Hematopoietic multipotent progenitor cell treated with erythropoietin and hydrocortisone succinate and interleukin-3 and kit ligand, for 8 days (in vitro differentiated cells): ENCODE data around the gene SELENON.

Experiments used
- DNase-seq: peaks from one replicate; pipeline ENCODE4 v3.0.0-alpha.2; 2015

SELENON gene

DNA sequence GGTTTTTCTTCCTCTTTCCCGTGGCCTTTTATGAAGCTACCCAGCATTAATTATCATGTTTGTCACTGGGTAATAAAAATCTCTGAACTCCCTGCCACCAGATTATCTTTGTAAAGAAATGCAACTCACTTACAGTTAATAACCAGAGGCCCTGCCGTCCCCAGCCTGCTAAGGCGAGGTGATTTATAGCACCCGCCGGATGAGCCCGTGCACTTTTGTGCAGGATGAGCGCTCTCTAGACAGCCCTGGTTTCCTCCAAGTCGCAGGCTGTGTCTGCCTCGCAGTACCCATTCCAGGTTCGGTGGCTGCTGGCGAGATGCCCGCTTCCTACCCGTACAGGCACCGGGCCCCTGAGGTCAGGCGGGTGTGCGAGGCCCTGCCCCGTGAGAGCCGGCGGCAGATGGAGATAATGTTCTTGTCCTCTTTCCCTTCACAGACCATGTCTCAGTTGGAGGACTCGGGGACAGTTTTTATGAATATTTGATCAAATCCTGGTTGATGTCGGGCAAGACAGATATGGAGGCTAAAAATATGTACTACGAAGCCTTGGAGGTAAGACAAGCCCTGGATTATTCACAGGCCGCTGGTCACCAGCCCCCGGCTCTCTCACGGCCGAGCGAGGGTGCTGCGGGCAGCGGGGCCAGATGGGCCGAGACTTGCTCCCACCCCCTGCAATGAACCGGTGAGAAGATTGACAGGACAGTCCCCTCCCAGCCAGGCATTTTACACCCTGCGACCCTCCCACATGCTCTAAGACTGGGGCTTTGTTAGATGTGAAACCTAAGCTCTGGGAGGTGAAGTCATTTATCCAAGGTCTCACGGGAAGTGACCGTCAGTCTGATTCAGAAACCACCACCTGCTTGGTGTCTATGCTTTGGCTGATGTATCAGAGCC, 28.5 kb upstream of the SELENON start:
- DNase-seq = peak; percentile 77

- DNase-seq = no peak
Observed at GRCh38 chr1:25772164-25772563, 27.8 kb upstream of the SELENON start.

- DNase-seq = no peak
Observed at GRCh38 chr1:25772692-25773245, 27.2 kb upstream of the SELENON start.

GRCh38 chr1:25773441-25774125, 26.4 kb upstream of the SELENON start:
- no peak for DNase-seq

- DNase-seq = no peak
Observed at GRCh38 chr1:25774206-25774803, 25.7 kb upstream of the SELENON start.

GRCh38 chr1:25774921-25775771, 24.8 kb upstream of the SELENON start:
- DNase-seq = no peak

- DNase-seq = no peak
Observed at GRCh38 chr1:25779388-25779787, 20.6 kb upstream of the SELENON start.

- DNase-seq = no peak
Observed at GRCh38 chr1:25779894-25780293, 20.1 kb upstream of the SELENON start.

DNA sequence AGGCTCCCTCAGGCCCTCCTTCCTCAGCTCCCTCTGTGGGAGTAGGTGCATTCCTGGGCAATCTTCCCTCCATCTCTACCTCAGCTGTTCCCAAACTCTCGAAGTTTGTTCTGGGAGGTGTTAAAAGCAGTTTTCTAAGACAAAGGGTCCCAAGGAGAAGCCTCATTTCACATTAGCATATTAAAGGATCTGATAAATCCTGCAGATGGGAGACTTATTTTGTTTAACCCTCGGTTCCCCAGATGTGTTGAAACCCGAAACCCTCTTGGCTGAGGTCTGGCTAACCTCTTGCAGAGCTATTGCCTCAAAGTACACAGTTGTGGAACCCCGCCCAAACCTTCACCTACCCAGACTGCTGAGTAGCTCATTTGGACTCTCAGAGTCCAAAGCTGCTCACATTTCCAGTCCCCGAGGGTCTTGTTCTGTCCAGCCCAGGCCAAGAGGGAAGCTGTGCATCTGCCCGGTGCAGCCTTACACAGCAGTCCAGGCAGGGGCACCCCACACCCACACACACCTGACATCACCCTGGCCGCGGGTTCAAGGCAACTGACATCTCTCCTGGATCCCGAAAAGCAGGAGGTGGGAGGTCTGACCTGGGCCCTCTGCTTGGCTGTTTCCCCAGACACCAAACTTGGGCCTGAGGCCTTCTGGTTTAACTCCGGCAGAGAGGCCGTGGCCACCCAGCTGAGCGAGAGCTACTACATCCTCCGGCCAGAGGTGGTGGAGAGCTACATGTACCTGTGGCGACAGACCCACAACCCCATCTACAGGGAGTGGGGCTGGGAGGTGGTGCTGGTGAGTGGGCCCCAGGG, 19.5 kb upstream of the SELENON start:
- no peak for DNase-seq

DNA sequence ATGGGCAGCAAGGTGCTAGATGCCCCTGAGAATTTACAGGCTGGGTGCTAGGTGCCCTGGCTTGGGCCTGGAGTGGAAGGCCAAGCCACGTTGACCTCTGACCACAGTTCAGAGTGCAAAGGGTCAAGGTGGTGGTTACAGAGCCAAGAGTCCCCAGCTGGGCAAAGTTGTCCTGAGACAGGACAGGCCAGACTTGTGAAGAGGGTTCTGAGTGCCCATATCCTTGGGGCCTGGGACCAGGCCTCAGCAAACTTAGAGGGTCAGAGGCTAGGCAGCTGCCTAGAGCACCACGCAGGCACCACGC, 18.9 kb upstream of the SELENON start:
- no peak for DNase-seq

- DNase-seq = no peak
Observed at GRCh38 chr1:25782608-25783201, 17.3 kb upstream of the SELENON start.

- no peak for DNase-seq
Observed at GRCh38 chr1:25784575-25785051, 15.4 kb upstream of the SELENON start.

DNA sequence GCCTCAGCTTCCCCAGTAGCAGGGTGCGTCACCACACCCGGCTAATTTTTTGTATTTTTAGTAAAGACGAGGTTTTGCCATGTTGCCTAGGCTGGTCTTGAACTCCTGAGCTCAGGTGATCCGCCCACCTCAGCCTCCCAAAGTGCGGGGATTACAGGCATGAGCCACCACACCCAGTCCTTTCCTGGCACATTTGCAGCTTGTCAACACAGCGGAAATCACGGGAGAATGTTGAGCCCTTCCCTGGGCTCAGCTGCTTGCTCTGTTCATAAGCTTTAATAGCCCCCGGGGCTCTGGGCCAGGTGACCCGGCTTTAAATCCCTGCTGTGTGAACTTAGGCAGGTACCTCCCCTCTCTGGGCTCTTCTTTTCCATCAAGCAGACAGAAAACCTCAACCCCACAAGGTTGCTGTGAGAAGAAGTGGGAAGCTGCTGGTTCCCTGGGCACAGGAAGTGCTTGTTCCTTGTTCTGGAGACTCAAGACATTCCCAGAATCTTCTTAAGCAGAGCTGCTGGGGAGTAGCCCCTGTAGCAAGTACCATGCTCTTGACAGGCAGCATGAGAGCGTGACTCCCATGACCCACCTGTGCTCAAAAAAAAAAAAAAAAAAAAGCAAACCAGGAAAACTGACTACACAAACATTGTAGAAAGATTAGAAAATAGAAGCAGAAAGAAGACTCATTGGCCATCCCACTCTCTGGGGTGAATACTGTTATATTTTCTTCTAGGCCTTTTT, 14.5 kb upstream of the SELENON start:
- no peak for DNase-seq

- DNase-seq = no peak
Observed at GRCh38 chr1:25786887-25787759, 12.9 kb upstream of the SELENON start.

DNA sequence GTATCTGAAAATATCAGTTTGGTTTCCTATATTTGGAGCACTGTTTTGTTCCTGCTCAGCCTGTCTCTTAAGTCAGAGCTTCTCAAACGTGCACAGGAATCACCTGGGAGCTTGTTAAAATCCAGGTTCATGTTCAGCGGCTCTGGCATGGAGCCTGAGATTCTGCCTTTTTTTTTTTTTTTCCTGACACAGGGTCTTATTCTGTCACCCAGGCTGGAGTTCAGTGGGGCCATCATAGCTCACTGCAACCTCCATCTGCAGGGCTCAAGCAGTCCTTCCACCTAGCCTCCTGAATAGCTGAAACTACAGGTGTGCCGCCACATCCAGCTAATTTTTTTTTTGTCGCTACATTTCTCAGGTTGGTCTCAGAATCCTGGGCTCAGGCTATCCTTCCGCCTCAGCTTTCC, 12.2 kb upstream of the SELENON start:
- no peak for DNase-seq

DNA sequence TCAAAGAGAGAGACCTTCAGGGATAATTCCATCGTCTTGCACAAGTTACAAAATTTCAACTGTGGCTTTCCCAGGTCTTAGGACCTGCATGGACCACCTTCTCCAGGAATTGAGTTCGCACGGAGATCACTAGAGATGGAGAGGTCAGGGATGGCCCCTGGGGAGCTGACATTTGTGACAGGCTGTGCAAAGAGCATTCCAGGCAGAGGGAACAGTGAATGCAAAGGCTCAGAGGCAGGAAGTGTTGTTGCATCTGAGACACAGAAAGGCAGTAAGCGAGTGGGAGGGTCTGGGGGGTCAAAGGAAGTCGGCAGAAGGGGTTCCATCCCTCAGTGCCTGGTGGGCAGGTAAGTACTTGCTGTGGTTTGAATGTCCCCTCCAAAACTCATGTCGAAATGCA, 9.5 kb upstream of the SELENON start:
- no peak for DNase-seq

DNA sequence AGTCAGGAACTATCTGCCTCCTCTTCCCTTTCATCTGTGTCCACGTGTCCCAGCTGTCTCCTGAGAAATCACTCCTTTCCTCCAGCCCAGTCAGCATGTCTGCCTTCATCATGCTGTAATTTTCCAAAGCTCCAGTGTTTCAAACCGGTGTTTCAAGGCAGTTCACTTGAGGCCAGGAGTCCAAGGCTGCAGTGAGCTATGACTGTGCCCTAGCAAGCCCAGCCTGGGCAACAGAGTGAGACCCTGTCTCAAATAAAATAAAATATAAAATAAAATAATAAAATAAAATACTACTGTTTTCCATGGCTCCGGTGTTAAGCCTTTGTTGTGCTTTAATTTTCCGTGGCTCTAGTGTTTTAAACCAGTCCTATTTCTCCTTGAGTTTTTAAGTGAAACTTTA, 7.9 kb upstream of the SELENON start:
- DNase-seq = no peak

GRCh38 chr1:25793585-25794170, 6.3 kb upstream of the SELENON start:
- no peak for DNase-seq

DNA sequence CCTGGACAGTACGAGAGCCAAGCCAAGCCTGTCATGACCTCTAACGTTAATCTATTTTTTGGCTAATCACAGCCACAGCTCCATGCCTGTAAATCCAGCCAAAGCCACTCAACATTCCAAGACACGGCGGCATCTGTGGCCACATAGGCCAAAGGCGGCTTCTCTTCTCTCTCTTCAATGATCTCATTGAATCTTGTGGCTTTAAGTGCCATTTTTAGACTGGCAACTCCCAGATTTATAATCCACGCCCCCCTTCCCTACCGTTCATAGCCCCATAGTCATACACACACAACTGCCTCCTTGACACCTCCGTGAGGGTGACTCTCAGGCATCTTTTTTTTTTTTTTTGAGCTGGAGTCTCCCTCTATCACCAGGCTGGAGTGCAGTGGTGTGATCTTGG, 5.7 kb upstream of the SELENON start:
- no peak for DNase-seq
